RCC 7860 (cell line): ENCODE results near the gene CARNS1.

Experiments used
- DNase-seq: peaks from one replicate; pipeline ENCODE4 v3.0.0-alpha.2; 2015; ENCODE audit warnings: low spot score
- FAIRE-seq: peaks from 2 replicates; lab custom pipeline; 2012; peaks lifted over from hg19 to GRCh38; lab: Jason Lieb, UNC

The CARNS1 gene

DNA sequence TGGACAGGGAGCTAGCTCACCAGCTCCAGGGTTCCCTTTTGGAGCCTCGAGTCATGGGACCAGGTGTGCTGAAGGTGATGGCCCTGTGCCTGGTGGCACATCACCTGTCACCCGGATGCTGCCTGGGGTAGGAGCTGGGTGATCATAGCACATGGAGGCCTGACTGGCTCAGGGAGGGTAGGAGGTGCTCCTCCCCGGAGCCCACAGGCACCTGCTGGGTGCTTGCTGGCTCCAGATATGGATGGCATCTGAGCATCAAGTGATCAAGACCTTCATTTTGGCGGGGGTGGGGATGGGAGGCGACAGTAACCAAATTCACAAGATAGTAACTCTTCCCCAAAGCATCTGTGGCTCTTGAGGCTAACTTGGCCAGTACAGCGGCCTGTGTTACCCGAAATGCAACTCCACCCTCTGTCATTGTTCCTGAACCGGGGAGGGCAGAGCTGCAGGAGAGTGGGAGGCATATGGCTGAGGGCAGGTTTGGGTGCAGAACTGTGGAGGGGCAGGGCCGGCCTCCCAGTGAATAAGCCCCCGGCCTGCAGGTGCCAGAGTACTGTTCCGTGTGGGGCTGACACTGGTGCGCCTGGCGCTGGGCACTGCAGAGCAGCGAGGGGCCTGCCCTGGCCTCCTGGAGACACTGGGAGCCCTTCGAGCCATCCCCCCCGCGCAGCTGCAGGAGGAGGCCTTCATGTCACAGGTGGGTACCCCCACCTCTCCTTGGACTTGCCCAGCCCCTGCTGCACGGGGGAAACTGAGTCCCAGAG, 6.9 kb upstream of the CARNS1 start:
- DNase-seq (no peak), FAIRE-seq (no peak)

DNA sequence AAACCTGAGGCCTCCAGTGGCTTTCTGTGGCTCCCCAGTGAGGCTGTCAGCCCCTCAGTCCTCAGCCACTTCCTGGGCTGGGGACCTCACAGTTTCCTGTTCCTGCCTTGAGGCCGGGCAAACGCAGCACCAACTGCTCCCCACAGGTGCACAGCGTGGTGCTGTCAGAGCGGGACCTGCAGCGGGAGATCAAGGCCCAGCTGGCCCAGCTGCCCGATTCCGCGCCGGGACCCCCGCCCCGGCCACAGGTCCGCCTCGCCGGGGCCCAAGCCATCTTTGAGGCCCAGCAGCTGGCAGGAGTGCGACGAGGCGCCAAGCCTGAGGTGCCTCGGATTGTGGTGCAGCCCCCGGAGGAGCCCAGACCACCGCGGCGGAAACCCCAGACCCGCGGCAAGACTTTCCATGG, 6.2 kb upstream of the CARNS1 start:
- no peak for FAIRE-seq
- DNase-seq: no peak

DNA sequence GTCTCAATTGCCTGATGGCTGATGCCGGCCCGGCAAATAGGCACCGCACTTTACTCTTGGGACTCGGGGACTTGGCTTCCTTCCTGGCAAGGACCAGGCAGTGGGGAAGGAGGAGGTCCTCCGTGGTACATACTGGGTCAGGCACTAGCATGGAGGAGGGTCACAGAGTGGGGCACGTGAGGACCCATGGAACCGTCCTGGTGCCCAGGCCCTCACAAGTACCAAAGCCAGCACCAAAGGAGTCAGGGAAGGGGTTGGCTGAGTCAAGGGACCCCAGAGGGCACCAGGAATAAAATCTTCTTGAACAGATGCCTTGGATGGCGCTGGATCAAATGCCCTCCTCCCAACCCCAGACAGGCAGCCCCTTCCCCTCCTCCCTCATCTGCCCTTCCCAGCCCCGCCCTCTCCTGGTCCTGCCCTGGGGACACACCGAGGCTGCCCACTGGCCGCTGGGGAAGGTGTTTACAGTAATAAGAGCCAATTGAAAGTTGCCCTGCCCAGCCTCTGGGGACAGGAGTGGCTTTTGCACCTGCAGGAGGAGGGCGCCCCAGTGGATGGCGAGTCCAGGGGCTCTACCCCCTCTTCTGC, 5.6 kb upstream of the CARNS1 start:
- DNase-seq (no peak), FAIRE-seq (no peak)

DNA sequence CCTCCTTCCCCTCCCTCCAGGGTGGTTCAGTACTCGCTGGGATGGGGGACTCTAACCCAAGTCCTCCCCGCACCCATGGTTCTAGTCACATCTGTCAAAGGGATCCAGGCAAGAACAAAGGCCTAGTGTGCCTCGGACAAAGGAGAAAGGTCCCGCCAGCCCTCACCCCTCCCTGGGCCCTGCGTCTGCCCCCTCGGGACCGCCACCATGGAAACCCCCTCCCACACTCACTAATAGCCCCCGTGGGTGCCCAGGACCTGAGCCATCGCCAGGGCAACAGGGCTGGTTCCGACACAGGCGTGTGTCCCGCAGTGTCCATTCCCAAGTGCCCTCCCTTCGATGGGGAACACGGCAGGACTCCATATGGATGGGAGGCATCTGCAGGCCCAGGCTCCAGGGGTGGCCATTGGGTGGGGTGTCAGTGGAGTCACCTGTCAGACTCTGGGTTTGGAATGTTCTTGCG, 5.1 kb upstream of the CARNS1 start:
- no peak for FAIRE-seq
- no peak for DNase-seq

DNA sequence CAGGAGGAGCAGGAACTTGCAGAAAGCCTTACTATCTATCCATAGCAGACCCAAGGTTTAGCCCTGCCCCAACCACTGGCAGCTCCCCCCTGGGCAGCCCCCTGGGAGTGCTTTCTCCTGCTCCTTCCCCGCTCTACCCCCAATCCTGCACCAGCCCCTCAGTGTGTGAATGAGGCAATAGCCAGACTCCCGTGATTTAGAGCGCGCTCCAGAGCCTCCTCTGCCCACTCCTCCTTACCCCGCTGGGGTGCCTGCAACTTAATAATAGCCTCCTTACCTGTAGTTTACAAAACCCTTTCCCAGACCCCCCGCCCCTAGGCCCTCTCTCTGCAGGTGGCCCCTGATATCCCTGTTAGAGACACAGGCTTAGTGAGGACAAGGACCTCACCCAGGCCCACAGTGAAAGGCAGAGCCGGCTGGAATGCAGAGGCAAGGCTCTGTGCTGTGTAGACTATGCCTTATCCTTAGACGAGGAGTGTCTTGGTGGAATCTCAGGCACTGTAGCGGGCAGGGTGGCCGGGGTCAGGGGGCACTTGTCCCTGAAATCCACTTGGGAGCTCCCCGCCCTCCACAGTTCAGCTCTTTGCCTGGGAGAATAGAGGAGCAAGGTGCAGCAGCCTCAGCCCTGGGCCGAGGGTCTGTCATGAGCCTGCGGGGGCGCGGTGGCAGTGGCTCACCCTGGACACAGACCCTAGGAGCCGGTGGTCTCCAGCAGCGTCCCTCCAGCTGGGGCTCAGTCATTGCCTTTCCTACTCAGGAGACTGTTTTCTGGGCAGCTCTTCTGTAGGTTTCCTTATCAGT, 4.3 kb upstream of the CARNS1 start:
- FAIRE-seq (no peak), DNase-seq (no peak)

DNA sequence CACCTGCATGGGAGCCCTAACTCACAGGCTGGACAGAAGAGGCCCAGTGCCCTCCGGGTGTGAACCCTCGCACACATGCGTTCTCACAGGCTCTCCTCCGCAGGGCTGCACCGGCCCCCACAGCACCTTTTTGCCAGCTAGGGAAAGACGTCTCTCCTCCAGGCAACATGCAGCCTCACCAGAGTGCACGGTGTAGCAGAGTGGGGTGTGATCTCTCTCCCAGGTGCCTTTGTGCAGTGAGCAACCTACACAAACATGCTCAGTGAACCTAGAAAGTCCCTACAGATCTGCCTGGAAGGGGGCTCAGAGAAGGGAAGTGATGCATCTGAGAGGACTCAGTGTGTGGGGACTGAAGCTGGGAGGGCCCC, 3.7 kb upstream of the CARNS1 start:
- no peak for FAIRE-seq
- no peak for DNase-seq

DNA sequence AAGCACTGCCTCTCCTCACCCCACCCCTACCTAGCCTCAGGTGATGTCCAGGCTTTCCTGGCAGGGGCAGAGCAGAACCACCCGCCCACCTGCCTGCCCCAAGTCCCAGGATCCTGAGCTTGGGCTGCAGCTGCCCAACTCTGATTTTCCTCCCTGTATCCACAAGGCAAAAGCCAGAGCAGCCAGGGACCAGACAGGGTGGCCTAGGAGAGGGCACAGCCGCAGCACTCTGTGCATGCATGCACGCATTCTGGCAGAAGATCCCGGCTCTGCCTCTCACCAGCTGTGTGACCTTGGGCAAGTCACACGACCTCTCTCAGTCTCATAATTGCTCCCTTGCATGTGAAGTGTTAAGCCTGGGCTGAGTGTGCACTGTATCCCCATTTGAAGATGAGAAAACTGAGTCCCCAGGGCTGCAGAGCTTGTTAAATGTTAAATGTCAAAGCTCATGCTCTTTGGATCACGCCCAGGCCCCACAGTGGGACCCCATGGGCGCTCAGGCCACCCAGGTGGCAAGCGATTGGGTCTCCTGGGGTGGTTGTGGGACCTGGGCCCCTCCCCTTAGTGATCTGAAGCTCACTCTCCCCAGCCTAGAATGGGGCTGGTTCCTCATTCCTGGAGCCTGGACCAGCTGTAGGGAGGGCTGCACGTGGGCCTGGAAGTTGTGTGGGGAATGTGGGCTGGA, 2.8 kb upstream of the CARNS1 start:
- DNase-seq (no peak), FAIRE-seq (no peak)

DNA sequence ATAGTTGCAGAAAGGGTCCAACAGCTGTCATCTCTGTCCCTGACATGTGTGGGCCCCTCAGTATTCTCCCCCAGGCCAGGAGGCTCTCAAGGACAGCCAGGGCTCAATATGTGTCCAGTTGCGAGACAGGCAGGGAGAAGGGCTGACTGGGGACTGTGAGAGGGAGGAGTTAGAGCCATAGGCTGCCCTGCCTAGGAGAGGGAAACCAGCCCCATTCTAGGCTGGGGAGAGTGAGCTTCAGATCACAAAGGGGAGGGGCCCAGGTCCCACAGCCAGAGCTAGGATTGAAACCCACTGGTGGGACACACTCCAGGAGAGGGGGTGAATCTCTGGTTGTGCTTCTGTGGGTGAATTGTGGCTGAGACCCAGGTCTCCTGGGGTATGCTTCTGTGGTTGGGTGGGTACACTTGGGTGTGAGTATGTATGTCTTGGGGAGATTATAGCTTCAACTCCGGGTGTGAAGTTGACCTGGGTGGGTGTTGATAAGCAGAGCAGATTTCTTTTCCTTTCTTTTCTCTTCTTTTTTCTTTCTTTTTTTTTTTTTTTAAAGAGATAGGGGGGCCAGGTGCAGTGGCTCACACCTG, 2.1 kb upstream of the CARNS1 start:
- DNase-seq (no peak), FAIRE-seq (no peak)

DNA sequence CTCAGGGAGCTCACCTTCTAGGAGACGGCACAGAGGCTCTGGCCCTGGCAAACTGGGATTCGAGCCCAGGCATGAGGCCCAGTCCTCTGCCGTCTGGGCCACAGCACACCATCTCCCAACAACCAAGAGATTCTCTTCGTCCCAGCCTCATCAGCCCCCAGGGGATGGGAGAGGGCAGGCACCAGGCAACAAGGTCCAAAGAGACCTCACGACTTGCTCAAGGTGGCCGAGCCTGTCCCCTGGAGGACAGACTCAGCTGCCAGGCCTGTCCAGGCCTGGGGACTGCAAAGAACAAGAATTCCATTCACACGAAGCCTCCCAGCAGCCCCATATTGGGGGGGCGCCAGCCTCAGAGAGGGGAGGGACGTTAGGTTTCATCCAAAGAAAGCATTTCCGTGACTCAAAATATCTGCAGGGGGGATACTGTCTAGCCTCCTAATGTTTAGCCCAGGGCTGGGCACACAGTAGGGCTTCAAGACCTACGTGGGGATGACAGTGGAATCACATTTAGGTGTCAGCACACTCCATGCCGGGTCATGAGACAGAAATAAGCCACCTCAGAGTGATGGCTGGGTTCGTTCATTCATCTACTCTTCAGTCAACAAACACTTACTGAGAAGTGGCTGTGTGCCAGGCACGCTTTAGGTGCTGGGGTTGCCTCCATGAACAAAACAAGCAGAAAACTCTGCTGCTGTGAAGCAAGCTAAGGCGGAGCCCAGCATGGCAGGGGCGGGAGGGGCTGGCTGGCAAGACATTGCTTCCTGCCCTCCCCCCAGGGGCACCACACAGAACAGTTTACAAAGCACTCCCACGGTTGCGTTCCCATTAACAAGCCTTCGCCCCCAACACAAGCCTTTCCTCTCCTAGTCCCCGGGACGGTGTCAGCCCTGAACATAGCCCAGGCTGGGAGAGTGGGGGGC, 1.2 kb downstream of the CARNS1 start:
- DNase-seq: no peak
- no peak for FAIRE-seq

DNA sequence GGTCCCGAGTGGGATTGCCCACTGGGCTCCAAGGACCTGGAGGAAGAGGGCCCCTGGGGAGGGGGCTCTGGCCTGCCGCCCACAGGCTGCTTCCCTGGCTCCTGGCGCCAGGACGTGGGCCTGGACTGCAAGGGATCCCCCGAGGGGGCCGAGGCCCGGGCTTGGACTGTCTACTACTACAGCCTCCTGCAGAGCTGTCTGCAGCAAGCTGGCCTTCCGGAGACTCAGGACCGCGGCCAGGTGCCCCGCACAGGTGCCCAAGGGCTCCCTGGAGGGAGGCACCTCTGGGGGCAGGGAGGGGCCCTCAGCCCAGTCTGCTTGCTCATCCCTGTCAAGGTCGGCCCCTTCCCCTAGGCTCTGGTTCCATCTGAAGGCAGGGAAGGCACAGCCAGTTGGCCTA, 1.9 kb downstream of the CARNS1 start:
- FAIRE-seq (no peak), DNase-seq (no peak)

DNA sequence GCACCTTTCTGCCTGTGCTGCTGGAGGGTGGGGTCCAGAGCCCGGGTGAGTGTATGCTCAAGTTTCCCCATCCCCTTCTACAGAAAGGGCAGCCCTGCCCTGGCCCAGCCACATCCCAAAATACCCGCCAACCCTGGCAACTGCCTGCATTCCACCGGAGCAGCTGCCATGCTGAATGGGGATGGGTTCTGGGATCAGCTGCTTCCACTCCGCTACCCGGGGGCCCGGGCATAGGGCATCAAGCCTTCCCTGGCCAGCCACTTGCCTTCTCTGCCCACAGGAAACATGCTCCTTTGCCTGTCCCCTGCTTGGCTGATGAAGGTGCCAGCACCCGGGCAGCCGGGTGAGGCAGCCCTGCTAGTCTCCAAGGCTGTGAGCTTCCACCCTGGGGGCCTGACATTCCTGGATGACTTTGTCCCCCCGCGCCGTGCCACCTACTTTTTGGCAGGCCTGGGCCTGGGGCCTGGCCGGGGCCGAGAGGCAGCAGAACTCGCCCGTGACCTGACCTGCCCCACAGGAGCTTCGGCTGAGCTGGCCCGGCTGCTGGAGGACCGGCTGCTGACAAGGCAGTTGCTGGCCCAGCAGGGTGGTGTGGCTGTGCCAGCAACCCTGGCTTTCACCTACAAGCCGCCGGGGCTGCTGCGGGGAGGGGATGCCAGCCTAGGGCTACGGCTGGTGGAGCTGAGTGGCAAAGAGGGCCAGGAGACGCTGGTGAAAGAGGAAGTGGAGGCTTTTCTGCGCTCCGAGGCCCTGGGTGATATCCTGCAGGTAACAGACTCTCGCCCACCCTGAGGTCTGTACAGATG, 3.2 kb downstream of the CARNS1 start:
- FAIRE-seq (no peak), DNase-seq (no peak)

DNA sequence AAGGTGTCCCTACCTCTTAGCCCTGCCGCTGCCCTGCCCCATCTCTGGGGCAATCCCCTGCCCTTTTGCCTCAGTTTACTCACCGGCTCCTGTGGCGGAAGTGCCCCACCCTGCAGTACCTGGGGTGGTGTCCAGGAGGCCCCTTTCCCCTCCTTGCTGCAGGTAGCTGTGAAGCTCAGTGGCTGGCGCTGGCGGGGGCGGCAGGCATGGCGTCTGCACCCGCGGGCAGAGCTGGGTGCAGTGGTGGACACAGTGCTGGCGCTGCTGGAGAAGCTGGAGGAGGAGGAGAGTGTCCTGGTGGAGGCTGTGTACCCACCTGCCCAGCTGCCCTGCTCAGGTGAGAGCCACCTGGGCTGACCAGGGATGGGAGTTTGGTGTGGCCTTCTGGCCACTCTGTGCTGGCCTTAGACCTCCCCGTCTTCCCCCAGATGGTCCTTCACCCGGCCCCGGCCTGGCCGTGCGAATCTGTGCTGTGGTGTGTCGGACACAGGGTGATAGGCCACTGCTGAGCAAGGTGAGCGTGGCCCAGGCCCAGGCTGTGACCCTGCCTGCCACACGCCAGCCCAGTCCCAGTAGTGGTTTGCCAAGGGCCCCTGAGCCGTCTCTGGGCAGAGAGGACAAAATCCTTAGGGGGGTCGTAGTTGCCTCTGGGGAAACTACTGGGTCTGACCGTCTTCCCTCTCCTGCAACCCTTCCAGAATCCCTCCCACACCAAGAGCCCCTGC, 4.0 kb downstream of the CARNS1 start:
- no peak for FAIRE-seq

DNA sequence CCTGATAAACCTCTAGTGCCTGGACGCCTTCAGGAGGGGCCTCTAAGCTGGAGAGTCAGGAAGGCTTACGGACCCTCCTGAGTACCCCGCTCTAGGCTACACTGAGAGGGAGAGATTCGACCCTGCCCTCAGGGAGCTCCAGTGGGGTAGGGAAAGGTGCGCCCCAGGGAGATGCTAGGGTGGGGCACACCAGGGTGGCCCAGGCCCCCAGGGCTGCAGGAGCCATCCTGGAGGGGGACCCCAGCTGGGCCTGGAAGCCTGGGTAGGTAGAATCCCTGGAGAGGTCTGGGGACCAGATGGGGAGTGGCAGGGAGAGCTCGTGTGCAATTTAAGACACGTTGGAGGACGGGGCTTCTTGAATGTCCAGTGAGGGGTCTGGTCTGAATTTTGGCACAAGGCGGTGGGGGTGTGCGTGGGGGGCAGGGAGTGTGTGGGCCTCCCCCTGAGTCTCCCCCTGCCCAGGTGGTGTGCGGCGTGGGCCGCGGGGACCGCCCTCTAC, 4.7 kb downstream of the CARNS1 start:
- FAIRE-seq (no peak), DNase-seq (no peak)

More for the DNA sequence above, 4.0 kb downstream of the CARNS1 start:
- DNase-seq: no peak

DNA sequence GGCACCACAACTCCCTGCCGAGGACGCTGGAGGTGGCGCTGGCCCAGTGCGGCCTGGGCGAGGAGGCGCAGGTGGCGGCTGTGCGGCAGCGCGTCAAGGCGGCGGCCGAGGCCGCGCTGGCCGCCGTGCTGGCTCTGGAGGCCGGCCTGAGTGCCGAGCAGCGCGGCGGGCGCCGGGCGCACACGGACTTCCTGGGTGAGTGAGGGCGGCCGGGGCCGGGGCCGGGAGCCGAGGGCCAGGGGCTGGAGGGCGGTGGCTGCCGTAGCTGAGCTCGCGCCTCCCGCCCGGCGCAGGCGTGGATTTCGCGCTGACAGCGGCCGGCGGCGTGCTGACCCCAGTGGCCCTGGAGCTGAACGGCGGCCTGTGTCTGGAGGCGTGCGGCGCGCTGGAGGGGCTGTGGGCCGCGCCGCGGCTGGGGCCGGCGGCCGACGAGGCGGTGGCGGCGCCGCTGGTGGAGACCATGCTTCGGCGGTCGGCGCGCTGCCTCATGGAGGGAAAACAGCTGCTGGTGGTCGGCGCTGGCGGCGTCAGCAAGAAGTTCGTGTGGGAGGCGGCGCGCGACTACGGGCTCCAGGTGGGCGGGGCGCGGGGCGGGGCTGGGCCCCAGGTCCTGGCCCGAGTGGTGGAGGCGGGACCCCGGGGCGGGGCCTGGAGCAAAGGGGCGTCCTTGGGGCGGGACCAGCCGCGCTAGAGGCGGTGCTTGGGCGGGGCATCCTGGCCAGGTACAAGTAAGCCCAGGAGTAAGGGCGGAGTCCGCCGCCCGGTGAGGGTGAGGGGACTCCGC, 5.4 kb downstream of the CARNS1 start:
- FAIRE-seq: no peak
- DNase-seq: peak; percentile 69

DNA sequence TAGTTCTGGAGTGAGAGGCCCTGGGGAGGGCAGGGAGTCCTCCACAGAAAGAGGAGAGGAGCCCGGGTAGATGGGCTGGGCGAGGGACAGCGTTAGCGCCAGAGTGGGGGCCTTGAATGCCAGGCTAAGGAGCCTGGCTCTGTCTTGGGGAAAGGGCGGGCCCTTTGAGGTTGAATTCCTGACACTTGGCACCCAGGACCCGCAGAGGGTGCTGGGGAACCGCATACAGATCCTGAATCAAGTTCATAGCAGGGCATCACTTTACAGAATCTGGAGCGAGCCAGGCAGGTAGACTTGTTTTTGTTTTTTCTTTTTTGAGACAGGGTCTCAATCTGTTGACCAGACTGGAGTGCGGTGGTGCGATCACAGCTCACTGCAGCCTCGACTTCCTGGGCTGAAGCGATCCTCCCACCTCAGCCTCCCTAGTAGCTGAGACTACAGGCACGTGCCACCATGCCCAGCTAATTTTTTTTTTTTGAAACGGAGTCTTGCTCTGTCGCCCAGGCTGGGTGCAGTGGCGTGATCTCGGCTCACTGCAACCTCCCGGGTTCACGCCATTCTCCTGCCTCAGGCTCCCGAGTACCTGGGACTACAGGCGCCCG, 6.1 kb downstream of the CARNS1 start:
- FAIRE-seq (no peak), DNase-seq (no peak)

DNA sequence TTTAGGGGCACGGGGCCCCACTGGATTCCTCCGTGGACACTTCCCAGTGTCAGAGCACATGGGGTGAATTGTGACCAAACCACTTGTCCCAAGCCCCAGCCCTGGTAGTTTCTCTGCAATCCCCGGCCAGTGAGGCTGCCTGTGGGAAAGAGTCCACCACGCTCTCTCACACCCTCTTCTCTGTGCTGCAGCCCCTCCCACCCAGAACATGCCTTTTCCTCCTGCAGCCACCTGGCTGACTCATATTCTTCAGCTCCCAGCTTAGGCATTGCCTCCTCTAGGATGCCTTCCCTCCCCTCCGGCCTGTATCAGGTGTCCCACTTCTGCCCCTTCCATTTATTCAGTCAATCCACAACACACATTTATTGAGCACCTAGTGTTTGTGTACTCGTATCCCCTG, 7.4 kb downstream of the CARNS1 start:
- DNase-seq (no peak), FAIRE-seq (no peak)

DNA sequence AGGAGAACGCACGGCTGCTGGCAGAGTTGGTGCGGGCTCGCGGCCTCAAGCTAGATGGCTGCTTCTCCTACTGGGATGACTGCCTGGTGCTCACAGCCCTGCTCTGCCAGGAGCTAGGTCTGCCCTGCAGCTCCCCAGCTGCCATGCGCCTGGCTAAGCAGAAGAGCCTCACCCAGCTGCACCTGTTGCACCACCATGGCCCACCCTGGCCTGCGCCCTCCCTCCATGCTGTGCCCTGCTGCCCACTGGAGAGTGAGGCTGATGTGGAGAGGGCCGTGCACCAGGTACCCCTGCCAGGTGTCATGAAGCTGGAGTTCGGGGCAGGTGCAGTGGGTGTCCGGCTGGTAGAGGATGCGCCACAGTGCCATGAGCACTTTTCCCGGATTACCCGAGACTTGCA, 8.0 kb downstream of the CARNS1 start:
- no peak for DNase-seq
- no peak for FAIRE-seq
